HG02623 (cell line): ENCODE data around the gene OPN1MW2.
"Not testable (repeated sequence)": the region's sequence is repeated elsewhere in the genome, so short reads cannot be mapped to it uniquely, and the experiment has no call there.

Experiments used
- ATAC-seq: cut with Tn5 transposase; IDR thresholded peaks from one replicate; pipeline ENCODE4 v1.9.1; 2021; ENCODE audit warnings: moderate library complexity; ENCODE audit not compliant: unreplicated experiment

OPN1MW2 gene

GRCh38 chrX:154219456-154219855, at the start of gene OPN1MW2:
Gene OPN1MW2 (plus strand): TSS chrX:154219756. CDS start chrX:154219816, 60 bp downstream.
- not testable (repeated sequence) for ATAC-seq

DNA sequence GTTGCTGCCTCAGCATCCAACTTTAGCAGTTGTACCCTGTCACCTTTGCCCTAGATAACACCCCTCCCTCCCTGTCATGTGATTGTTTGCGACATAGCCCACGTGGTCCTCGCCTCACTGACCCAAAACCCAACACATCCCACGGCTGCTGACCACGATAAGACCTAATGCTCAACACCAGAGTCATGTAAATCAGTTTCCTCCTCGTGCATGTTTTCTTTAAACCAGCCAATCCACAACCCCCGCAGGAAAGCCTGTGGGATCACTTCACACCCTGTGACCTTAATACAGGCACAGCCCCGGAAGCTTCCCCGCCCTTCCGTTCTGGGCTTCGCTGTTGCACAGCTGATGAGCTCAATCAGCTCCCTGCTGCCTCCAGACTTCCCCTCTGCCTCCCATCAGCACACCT, 47.0 kb upstream of the OPN1MW2 start:
- ATAC-seq: not testable (repeated sequence)

- not testable (repeated sequence) for ATAC-seq
These were observed 45.2 kb upstream of the OPN1MW2 start for GRCh38 chrX:154174356-154174755.

- ATAC-seq: not testable (repeated sequence)
These were observed 37.3 kb upstream of the OPN1MW2 start, which contains the start of gene OPN1MW for GRCh38 chrX:154182296-154182695. Gene OPN1MW (plus strand): TSS chrX:154182596. CDS start chrX:154182678, 82 bp downstream.

DNA sequence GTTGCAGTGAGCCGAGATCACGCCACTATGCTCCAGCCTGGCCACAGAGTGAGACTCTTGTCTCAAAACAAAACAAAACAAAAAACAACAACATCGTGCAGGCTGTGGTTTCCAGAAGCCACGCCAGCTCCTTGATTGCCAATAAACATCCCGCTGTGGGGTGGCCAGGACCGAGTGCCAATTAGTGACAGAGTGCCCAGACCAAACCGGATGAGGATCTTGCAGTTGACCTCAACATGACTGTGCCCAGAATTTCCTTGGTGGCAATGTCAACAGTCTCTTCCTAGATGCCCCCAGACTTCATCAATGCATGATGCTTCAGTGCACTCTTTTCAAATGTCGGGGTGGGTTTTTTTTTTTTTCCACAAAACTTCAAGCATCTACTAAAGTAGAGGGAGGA, 35.8 kb upstream of the OPN1MW2 start:
- ATAC-seq: not testable (repeated sequence)

GRCh38 chrX:154192846-154193245, 26.7 kb upstream of the OPN1MW2 start:
- not testable (repeated sequence) for ATAC-seq

DNA sequence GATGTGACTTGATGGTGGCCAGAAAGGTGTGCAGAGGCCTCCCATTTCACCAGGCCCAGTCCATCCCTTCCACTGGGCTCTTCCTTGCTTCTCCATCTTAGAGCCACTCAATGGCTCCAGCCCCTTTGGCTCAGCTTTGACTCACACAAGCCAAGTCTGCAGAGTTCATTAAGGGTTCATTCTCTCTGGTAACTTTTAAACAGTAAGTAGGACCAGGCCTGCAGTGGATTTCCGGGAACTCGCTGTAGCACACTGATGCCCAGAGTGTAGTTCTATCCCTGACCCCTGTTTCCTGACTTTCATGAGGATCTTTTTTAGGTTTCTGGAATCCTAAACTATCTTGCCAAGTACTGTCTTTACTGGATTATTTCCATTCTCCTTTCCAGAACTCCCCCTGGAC, 25.2 kb upstream of the OPN1MW2 start:
- ATAC-seq: not testable (repeated sequence)

DNA sequence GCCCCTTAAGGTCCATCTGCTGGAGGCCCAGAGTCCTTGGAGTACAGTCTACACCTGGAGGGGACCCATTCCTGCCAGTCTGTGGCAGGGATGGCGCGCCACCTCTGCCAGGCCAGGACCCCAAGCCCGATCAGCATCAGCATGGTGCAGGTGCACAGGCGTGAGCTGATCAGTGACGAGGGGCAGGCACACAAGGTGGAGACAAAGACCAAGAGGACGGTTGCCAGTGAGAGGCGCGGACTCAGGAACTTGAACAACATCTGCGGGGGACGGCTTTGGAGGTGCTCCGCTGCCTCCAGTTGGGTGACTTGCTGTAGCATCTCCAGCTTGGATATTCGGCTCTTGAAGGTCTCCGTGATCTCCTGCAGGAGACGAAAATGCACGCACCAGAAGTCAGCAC, 23.1 kb upstream of the OPN1MW2 start:
- ATAC-seq: not testable (repeated sequence)

- not testable (repeated sequence) for ATAC-seq
These were observed 9.7 kb upstream of the OPN1MW2 start for GRCh38 chrX:154209670-154210418.

DNA sequence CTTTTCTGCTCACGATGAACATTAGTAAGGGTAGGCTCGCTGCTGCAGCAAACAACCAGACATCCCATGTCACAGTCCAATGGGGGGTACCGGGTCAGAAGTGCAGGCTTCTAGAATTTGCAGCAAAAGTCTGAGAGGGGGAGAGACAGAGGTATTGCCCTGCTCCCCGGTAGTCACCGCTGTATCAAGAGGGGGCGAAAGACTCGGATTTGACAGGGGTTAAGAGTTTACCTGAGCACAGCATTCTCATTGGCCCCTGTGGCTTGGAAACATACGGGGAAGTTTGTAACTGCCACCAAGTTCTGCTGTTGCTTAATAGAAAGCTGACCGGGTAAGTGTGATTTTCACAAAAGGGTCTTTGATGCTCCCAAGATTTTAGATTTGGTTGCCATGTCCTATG, 8.5 kb upstream of the OPN1MW2 start:
- not testable (repeated sequence) for ATAC-seq

DNA sequence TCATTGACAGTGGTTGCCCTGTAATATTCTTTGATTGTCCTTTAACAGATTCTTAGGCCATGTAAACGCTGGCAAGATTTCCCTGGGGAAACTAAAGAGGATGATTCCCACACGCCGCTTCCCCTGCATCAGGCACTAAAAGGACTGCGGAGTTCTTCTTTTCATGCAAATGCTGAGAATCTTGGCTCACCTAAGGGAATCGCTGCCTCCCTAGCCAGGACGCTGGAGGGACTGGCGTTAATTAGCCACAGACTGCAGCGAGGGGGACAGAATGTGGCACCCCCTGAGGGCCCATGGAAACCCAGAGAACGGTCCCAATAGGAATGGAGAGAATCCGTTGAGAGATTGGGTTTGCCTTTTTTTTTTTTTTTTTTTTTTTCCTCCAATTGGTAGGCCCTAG, 8.1 kb upstream of the OPN1MW2 start:
- ATAC-seq: not testable (repeated sequence)

- ATAC-seq: not testable (repeated sequence)
These were observed 5.7 kb downstream of the OPN1MW2 start for GRCh38 chrX:154225292-154225691.

- ATAC-seq: not testable (repeated sequence)
These were observed 7.2 kb downstream of the OPN1MW2 start for GRCh38 chrX:154226706-154227105.

- ATAC-seq: not testable (repeated sequence)
These were observed 11.9 kb downstream of the OPN1MW2 start for GRCh38 chrX:154231443-154231842.

DNA sequence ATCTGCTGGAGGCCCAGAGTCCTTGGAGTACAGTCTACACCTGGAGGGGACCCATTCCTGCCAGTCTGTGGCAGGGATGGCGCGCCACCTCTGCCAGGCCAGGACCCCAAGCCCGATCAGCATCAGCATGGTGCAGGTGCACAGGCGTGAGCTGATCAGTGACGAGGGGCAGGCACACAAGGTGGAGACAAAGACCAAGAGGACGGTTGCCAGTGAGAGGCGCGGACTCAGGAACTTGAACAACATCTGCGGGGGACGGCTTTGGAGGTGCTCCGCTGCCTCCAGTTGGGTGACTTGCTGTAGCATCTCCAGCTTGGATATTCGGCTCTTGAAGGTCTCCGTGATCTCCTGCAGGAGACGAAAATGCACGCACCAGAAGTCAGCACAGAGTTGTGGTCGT, 14.1 kb downstream of the OPN1MW2 start:
- not testable (repeated sequence) for ATAC-seq

- ATAC-seq: not testable (repeated sequence)
These were observed 19.5 kb downstream of the OPN1MW2 start for GRCh38 chrX:154238939-154239559.

DNA sequence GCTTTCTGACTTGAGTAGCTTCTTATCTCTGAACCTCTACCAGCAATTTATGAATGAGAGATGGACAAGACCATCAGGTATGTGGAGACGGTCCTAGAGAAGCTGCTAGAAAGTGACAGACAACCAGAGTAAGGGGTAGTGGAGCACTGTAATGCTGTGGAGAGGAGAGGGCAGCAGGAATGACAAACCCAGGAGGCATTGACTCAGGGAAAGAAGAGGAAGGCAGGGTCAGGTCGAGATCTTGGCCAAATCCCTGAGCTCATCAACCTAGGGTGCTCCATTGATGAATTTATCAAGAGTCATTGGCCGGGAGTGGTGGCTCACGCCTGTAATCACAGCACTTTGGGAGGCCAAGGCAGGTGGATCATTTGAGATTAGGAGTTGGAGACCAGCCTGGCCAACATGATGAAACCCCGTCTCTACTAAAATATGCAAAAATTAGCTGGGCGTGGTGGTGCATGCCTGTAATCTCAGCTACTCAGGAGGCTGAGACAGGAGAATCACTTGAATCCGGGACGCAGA, 20.5 kb downstream of the OPN1MW2 start:
- not testable (repeated sequence) for ATAC-seq

- ATAC-seq: not testable (repeated sequence)
These were observed 28.0 kb downstream of the OPN1MW2 start for GRCh38 chrX:154247377-154248045.

DNA sequence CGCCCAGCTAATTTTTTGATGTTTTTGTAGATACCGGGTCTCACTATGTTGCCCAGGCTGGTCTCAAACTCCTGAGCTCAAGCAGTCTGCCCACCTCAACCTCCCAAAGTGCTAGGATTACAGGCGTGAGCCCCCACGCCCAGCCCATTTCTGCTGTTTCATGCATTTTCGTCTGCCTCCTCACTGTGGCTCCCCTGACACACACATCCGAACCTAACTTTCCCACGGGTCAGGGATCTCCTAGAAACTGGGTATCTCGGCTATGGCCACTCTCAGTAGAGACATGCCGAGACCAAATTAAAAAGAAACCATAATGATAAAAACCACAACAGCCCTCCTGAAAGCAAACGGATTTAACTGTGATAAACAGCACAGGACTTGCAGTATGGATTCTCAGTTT, 28.5 kb downstream of the OPN1MW2 start:
- not testable (repeated sequence) for ATAC-seq

- ATAC-seq: not testable (repeated sequence)
These were observed 37.7 kb downstream of the OPN1MW2 start, which contains the start of gene OPN1MW3 for GRCh38 chrX:154257282-154257681. Gene OPN1MW3 (plus strand): TSS chrX:154257582. CDS start chrX:154257620, 38 bp downstream.

DNA sequence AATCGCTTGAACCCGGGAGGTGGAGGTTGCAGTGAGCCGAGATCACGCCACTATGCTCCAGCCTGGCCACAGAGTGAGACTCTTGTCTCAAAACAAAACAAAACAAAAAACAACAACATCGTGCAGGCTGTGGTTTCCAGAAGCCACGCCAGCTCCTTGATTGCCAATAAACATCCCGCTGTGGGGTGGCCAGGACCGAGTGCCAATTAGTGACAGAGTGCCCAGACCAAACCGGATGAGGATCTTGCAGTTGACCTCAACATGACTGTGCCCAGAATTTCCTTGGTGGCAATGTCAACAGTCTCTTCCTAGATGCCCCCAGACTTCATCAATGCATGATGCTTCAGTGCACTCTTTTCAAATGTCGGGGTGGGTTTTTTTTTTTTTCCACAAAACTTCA, 39.2 kb downstream of the OPN1MW2 start:
- not testable (repeated sequence) for ATAC-seq
